ENCODE measurements around the gene CHST15. TPM values are rescaled to one million over a fixed set of nuclear protein-coding genes. Genes with fewer than 3 reads are reported as not detected.

CHST15 gene
- total RNA-seq, 2 donors from 2014 or later = 7.5 to 14.9 TPM

GRCh38 chr10:124002391-124003069 lies 90.9 kb downstream of the CHST15 start:
- Histone ChIP-seq H3K4me1 (ENCODE audit: control insufficient read depth, insufficient read depth, low read length) (no peaks in the 10 kb centered on the region), H3K27ac (ENCODE audit: low read depth, low read length) (no peak overlapping the region), H3K36me3 (ENCODE audit: control insufficient read depth, insufficient read depth, low read length) (no peaks in the 10 kb centered on the region), H3K27me3 (ENCODE audit: control insufficient read depth, insufficient read depth, low read length, poor library complexity, severe bottlenecking) (no peaks in the 10 kb centered on the region), H3K4me3 (ENCODE audit: low read length) (no peak overlapping the region), H3K9me3 (ENCODE audit: control insufficient read depth, low read length) (no peaks in the 10 kb centered on the region), H3K9ac (ENCODE audit: extremely low read depth, low read length, poor library complexity, severe bottlenecking) (no peak overlapping the region)
- no peak for TF ChIP-seq CTCF (conservative IDR thresholded peaks at IDR 0.05)
- H3K36me3 Mint-ChIP-seq (ENCODE audit: low read depth) = peaks cover 2% of the 10 kb centered on the region
- no peaks in the 10 kb centered on the region for H3K4me1 Mint-ChIP-seq
- WGBS, 2 experiments (ENCODE audit: insufficient coverage in 1 of 2, insufficient read length in 1 of 2) = 96 to 100% methylated on average over 3 to 6 of the region's 6 CpGs
- H3K4me3 Mint-ChIP-seq = no peak overlapping the region
- H3K27me3 Mint-ChIP-seq (ENCODE audit: insufficient read depth) = no peaks in the 10 kb centered on the region
- no peak for DNase-seq
- H3K27ac Mint-ChIP-seq = no peak overlapping the region
- H3K9me3 Mint-ChIP-seq = no peaks in the 10 kb centered on the region

- WGBS, 2 experiments (ENCODE audit: insufficient coverage in 1 of 2, insufficient read length in 1 of 2) = 93 to 98% methylated on average over 15 to 22 of the region's 22 CpGs
- no peaks in the 10 kb centered on the region for H3K9me3 Mint-ChIP-seq
These were observed 91.8 kb downstream of the CHST15 start for GRCh38 chr10:124001391-124002148.

GRCh38 chr10:124000792-124001201 lies 92.6 kb downstream of the CHST15 start:
- H3K9me3 ChIP-seq (ENCODE audit: control insufficient read depth, low read length) = no peaks in the 10 kb centered on the region

More at GRCh38 chr10:124001391-124002148, 91.8 kb downstream of the CHST15 start:
- no peaks in the 10 kb centered on the region for H3K9me3 ChIP-seq (ENCODE audit: control insufficient read depth, low read length)
- H3K27me3 ChIP-seq (ENCODE audit: control insufficient read depth, insufficient read depth, low read length, poor library complexity, severe bottlenecking) = no peaks in the 10 kb centered on the region
- TF ChIP-seq CTCF (conservative IDR thresholded peaks at IDR 0.05) = no peak
- Mint-ChIP-seq H3K27ac (no peak overlapping the region), H3K36me3 (ENCODE audit: low read depth) (no peaks in the 10 kb centered on the region), H3K4me3 (no peak overlapping the region), H3K27me3 (ENCODE audit: insufficient read depth) (no peaks in the 10 kb centered on the region), H3K4me1 (no peaks in the 10 kb centered on the region)
- H3K27ac ChIP-seq (ENCODE audit: low read depth, low read length) = no peak overlapping the region
- DNase-seq = no peak
- no peaks in the 10 kb centered on the region for H3K4me1 ChIP-seq (ENCODE audit: control insufficient read depth, insufficient read depth, low read length)
- no peak overlapping the region for H3K9ac ChIP-seq (ENCODE audit: extremely low read depth, low read length, poor library complexity, severe bottlenecking)
- H3K4me3 ChIP-seq (ENCODE audit: low read length) = no peak overlapping the region
- no peaks in the 10 kb centered on the region for H3K36me3 ChIP-seq (ENCODE audit: control insufficient read depth, insufficient read depth, low read length)

More at GRCh38 chr10:124000792-124001201, 92.6 kb downstream of the CHST15 start:
- no peak overlapping the region for H3K4me3 Mint-ChIP-seq
- no peaks in the 10 kb centered on the region for H3K4me1 Mint-ChIP-seq
- Histone ChIP-seq H3K9ac (ENCODE audit: extremely low read depth, low read length, poor library complexity, severe bottlenecking) (no peak overlapping the region), H3K4me3 (ENCODE audit: low read length) (no peak overlapping the region), H3K36me3 (ENCODE audit: control insufficient read depth, insufficient read depth, low read length) (no peaks in the 10 kb centered on the region), H3K4me1 (ENCODE audit: control insufficient read depth, insufficient read depth, low read length) (no peaks in the 10 kb centered on the region), H3K27ac (ENCODE audit: low read depth, low read length) (no peak overlapping the region), H3K27me3 (ENCODE audit: control insufficient read depth, insufficient read depth, low read length, poor library complexity, severe bottlenecking) (no peaks in the 10 kb centered on the region)
- no peaks in the 10 kb centered on the region for H3K27me3 Mint-ChIP-seq (ENCODE audit: insufficient read depth)
- TF ChIP-seq CTCF (conservative IDR thresholded peaks at IDR 0.05) = no peak
- H3K27ac Mint-ChIP-seq = no peak overlapping the region
- DNase-seq = no peak
- WGBS, 2 experiments (ENCODE audit: insufficient coverage in 1 of 2, insufficient read length in 1 of 2) = 85 to 87% methylated on average over 3 to 8 of the region's 8 CpGs
- no peaks in the 10 kb centered on the region for H3K9me3 Mint-ChIP-seq
- H3K36me3 Mint-ChIP-seq (ENCODE audit: low read depth) = no peaks in the 10 kb centered on the region
